SK-MEL-5 (cell line): ENCODE measurements around the gene CD3D. TPM values are rescaled to one million over a fixed set of nuclear protein-coding genes. Genes with fewer than 3 reads are reported as not detected.
A peak's percentile ranks its signal among the peaks of the same experiment; 100 is the strongest.
"Not testable (repeated sequence)": the region's sequence is repeated elsewhere in the genome, so short reads cannot be mapped to it uniquely, and the experiment has no call there.

Source experiments
- DNase-seq: peaks from one replicate; pipeline ENCODE4 v3.0.0-alpha.2; 2016; ENCODE audit warnings: low read depth, low spot score
- in situ Hi-C: cut with HindIII; loops from 2 replicates; pipeline ENCODE4 v1.10.0; 2016; ENCODE audit warnings: low sequenced_read_pairs, high pct_unique_total_duplicates, low pct_unique_long_range_greater_than_20kb
- total RNA-seq: library from RNA; depleted of rRNA; stranded (reverse); fragments of >200 nt; shearing (Covaris generic); gene quantifications from 2 replicates; pipeline ENCODE4 v1.2.3, GENCODE V29; 2014

The CD3D gene
- total RNA-seq, 1 experiment from 2014 or later: not detected

DNA sequence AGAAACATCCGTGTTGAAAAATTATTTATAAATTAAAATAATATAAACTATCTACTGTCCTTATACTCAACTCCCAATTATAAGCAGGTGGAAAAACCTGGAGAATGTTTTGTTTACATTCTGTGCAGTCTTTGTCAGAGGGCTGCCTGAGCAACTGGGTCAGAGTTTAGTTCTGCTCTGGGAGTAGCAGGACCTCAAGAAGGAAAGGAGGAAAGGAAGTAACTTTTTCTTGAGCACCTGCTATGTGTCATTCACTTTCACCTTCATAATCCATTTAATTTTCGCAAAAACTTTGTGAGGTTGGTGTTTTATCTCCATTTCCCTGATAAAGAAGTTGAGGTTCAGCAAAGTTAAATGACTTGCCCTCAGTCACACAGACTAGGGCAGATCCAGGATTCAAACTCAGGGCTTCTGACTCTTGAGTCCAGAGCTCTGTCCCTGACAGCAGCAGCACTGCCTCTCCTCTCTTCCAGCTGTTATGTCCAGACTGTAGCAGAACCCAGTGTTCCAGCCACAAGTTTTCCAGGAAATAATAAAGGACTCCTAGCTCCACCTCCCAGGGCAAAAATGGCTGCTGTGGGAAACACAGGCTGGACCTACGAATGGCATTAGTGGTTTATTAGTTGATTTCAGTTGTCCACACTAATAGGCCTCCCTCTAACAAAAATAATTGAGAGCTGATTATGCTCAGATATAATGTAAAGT lies 31.6 kb downstream of the CD3D start:
- in situ Hi-C loops: no loop called here
- DNase-seq: no peak

DNA sequence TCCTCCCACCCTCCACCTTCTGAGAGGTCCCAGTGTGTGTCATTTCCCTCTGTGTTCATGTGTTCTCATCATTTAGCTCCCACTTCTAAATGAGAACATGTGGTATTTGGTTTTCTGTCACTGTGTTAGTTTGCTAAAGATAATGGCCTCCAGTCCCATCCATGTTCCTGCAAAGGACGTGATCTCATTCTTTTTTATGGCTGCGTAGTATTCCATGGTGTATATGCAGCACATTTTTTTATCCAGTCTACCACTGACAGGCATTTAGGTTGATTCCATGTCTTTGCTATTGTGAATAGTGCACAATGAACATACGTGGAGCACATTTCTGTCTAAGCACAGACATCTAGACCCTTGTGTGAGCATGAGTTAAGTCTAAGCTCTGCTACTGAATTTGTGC lies 32.2 kb downstream of the CD3D start:
- no peak for DNase-seq
- in situ Hi-C loops: no loop called here

DNA sequence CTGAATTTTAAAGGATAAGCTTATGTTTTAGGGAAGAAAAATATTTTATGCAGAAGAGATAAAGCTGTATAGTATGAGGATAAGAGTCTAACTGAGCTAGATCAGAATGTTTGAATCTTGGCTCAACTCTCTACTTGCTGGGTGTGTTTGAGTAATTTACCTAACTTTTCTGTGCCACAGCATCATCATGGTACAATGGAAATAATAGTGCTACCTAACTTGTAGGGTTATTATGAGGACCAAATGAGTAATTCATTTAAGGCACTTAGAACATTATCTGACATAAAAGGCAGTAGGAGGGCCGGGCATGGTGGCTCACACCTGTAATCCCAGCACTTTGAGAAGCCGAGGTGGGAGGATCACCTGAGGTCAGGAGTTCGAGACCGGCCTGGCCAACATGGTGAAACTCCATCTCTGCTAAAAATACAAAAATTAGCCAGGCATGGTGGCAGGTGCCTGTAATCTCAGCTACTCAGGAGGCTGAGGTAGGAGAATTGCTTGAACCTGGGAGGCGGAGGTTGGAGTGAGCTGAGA lies 33.4 kb downstream of the CD3D start:
- in situ Hi-C loops: not testable (repeated sequence)

DNA sequence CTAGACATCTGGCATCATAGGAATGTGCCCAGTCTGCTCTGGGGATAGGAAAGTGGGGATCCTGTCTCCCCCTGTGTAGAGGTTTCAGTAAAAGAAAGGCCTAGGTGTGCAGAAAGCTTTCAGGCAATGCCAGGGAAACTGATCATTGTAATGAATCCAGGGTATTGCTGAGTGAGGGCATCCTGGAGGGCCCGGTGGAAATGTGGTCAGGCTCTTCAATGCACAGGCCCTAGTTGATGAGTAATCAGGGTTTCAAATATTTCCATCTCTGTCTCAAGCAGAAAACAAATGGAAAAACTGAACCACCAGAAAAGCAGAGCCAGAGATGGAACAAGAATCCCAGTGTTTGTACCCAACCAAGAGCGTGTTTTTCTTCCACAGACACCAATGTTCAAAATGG lies 35.9 kb downstream of the CD3D start:
- in situ Hi-C loops: no loop called here

More for the DNA sequence above, 33.4 kb downstream of the CD3D start:
- DNase-seq: not testable (repeated sequence)

DNA sequence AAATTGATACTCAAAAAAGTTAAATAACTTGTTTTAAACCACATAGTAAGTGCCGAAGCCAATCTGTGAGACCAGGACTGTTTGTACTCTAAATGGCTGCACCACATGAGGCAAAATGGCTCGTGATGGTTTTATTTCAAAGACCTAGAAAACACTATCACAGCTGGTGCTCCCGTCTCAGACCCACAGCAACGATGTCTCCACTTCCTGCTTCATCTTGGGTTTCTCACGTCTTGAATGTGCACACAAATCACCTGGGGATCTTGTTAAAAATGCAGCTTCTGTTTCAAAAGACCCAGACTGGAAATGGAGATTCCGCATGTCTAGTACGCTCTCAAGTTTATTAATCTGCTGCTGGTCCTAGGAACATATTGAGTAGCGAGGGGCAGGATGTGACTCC lies 36.8 kb downstream of the CD3D start:
- DNase-seq: no peak
- in situ Hi-C loops: no loop called here

More for the DNA sequence above, 35.9 kb downstream of the CD3D start:
- no peak for DNase-seq

DNA sequence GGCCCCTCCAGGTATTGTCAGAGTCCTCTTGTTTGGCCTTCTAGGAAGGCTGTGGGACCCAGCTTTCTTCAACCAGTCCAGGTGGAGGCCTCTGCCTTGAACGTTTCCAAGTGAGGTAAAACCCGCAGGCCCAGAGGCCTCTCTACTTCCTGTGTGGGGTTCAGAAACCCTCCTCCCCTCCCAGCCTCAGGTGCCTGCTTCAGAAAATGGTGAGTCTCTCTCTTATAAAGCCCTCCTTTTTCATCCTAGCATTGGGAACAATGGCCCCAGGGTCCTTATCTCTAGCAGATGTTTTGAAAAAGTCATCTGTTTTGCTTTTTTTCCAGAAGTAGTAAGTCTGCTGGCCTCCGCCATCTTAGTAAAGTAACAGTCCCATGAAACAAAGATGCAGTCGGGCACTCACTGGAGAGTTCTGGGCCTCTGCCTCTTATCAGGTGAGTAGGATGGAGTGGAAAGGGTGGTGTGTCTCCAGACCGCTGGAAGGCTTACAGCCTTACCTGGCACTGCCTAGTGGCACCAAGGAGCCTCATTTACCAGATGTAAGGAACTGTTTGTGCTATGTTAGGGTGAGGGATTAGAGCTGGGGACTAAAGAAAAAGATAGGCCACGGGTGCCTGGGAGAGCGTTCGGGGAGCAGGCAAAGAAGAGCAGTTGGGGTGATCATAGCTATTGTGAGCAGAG lies 37.8 kb downstream of the CD3D start, which contains the start of gene CD3E:
CD3E (plus strand) TSS at position 163 of the 681 bp plus-strand sequence; CDS start at position 386, 223 bp downstream.
- in situ Hi-C loops: no loop called here
- no peak for DNase-seq

DNA sequence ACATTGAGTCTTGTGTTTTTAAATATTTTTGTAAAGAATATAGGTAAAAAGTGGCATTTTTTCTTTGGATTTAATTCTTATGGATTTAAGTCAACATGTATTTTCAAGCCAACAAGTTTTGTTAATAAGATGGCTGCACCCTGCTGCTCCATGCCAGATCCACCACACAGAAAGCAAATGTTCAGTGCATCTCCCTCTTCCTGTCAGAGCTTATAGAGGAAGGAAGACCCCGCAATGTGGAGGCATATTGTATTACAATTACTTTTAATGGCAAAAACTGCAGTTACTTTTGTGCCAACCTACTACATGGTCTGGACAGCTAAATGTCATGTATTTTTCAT lies 38.3 kb downstream of the CD3D start:
- no peak for DNase-seq
- in situ Hi-C loops: no loop called here

DNA sequence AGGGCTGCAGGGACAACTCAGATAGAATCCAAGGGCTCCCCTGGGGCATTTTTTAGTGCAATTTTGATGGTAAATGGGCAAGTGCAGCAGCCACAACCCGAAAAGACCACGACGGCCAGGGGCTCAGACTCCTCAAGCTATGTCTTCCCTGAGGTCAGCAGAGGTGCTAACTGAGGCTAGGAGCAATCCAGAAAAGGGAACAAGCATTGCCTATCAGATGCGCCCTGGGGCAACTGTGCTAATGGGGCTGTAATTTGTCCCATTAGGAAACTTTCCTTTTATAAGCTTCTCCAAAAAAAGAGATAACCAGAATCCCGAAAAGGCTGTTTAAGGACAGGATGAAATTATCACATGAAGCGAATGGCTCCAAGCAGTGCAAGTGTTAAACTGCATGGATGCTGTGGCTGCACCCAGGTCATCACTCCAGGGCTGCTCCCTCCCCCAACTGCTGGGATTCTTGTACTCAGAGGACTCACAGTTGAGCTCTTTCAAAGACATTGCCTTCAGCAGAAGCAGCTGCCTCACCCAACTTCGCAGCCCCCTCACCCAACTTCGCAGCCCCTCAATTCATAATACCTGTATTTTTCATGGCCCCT lies 40.8 kb downstream of the CD3D start:
- in situ Hi-C loops: no loop called here

DNA sequence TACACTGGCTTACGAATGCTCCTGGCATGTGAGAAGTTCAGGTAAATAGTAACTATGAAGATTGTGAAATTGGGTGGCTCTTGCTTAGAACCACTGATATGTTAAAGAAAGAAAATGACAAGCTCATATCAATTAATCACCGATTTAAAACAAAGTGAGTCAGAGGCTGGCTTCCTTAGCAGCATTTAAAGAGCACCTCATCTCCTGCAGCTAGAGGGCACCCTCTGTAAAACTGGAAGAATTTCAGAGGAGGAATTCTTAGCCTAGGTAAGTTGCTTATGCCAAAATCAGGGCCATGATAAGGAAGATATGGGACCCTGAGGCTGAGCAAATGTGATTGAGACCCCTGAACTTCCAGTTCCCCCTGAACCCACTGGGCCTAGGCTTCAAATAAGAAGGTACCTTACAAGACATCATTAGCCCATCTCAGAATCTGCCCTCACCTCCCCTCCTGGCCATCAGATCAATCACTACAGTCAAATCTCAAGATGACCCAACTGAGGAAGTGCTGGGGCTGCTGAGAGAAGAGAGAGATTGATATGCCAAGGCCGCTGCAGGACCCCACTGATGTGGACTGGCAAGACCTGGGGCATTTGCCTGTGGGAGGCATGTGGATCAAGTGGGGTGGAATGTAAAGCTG lies 46.6 kb downstream of the CD3D start:
- in situ Hi-C loops: no loop called here

More for the DNA sequence above, 40.8 kb downstream of the CD3D start:
- no peak for DNase-seq

DNA sequence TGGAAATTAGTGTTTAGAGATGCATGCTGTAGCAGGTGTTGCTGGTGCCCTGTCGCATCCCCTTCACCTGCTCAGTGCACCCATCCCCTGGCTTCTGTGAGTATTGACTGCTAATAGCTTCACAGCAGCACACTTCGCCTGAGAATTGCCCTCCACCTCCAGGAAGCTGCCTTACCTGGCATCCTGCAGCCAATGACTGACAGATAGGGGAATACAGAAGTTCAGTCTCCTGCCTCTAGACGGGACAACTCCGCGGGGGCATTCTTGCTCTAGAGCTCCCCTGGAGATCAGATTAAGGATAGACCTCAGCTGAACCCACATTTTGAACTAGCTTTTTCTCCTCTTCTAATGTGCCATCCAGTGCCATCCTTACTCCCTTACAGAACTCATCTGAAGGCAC lies 47.3 kb downstream of the CD3D start:
- no peak for DNase-seq
- in situ Hi-C loops: no loop called here

More for the DNA sequence above, 46.6 kb downstream of the CD3D start:
- DNase-seq: peak; percentile 43

DNA sequence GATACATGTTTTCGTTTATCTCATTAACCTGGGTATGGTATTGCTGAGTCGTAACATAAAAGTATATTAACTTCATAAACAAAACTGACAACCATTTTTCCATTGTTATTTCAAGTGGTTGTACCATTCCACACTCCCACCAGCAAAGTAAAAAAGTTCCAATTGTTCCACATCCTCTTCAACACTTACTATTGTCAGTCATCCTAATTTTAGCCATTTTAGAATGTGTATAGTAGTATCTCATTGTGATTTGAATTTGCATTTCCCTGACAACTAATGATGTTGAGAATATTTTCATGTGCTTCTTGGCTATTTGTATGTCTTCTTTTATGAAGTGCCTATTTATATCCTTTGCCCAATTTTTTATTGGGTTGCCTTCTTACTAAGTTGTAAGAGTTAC lies 48.5 kb downstream of the CD3D start:
- in situ Hi-C loops: no loop called here
- DNase-seq: no peak

DNA sequence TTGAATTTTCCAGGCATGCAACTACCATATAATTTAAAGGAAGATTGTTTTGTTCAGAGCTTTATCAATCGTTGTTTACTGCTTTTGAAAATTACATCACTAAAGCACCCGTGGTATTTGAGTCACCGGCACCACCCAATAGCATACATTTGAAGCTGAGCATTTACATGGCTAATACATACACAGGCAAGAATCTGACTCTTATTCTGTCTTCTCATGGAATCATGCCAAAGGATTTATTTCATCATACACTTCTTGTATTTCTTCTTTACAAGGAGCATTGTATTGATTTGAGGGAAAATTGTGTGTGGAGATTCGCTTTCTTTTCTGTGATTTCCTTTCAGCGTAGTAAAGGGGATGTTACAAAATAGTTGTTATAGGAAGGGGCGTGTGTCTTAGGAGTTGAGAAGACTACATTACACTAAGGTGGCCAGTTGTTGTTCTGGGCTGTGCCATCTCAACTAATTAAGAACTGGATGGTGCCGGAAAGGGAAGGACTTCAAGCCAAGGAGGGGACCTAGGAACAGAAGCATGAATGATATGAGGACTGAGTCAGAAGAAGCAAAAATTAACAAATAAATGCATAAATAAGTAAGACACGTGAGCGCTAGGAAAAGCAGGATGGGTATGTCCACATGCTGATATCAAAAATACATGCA lies 50.9 kb downstream of the CD3D start:
- in situ Hi-C loops: no loop called here
- DNase-seq: peak; percentile 2

DNA sequence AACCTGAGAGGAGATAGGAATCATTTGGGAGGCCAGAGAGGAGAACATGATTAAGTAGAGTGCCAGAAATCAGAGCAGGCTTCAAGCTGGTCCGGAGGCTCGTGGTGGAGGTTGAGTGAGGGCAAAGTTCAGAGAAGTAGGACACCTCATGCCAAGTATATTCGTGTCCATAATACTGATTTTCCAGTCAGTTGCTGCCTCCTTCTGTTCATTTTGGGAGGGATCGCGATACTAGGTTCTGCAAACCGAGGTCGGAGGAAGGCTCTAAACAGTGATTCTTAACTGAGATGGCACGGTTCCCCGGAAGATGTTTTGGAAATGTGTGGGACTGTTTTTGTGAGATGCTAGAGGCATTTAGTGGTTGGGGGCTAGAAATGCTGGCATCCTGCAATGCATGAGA lies 51.6 kb downstream of the CD3D start:
- in situ Hi-C loops: no loop called here
- peak; percentile 47 for DNase-seq

DNA sequence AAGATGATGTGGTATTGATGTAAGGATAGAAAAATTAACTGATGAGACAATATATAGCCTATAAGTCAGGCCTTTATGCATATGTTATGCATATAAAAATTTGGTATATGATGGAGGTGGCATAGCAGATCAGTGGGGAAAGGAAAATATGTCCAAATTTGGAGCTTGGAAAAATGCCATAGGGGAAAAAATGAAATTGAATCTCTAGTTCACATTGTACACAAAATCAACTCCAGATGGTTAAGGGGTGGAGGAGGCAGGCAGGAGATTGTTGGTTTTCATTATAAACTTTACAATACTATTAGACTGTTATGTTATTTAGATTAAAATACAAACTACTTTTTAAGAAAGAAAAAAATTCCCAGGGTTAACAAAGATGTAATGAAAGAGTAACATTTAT lies 53.1 kb downstream of the CD3D start:
- in situ Hi-C loops: no loop called here
- DNase-seq: no peak
